WERI-Rb-1 (cell line): ENCODE data around the gene HDLBP.
A peak's percentile ranks its signal among the peaks of the same experiment; 100 is the strongest.

Experiments
- DNase-seq: peaks from one replicate; pipeline ENCODE4 v3.0.0-alpha.2; 2020
- H3K27ac ChIP-seq: fragments of 250-450 bp; sonication (Bioruptor Pico); 2 replicates; pipeline ENCODE4 v1.5.1; 2020; ENCODE audit warnings: mild to moderate bottlenecking, moderate library complexity
- H3K27me3 ChIP-seq: fragments of 250-450 bp; sonication (Bioruptor Pico); 2 replicates; pipeline ENCODE4 v1.5.1; 2021; ENCODE audit warnings: mild to moderate bottlenecking, low read depth, moderate library complexity; ENCODE audit not compliant: insufficient read depth, severe bottlenecking
- H3K36me3 ChIP-seq: fragments of 250-450 bp; sonication (Bioruptor Pico); 2 replicates; pipeline ENCODE4 v1.5.1; 2020; ENCODE audit warnings: mild to moderate bottlenecking, moderate library complexity
- H3K4me3 ChIP-seq: 2 replicates; pipeline ENCODE4 v1.5.1; 2011; ENCODE audit warnings: low read depth, mild to moderate bottlenecking, control low read depth, low read length
- H3K9me3 ChIP-seq: fragments of 250-450 bp; sonication (Bioruptor Pico); 2 replicates; pipeline ENCODE4 v1.5.1; 2021; ENCODE audit warnings: mild to moderate bottlenecking, moderate library complexity; ENCODE audit not compliant: severe bottlenecking
- CTCF ChIP-seq: IDR thresholded peaks from 2 replicates; pipeline ENCODE4 v1.5.1; 2011; ENCODE audit warnings: low read depth, mild to moderate bottlenecking, control low read depth, inconsistent platforms, low read length

Gene HDLBP

GRCh38 chr2:241315093-241315878 lies at the start of gene HDLBP:
Gene HDLBP, minus strand, starts transcription at chr2:241315672. Its CDS starts 48,803 bp downstream, at chr2:241266869.
- TF ChIP-seq CTCF: peak; percentile 53
- Histone ChIP-seq H3K27ac (peak within 1 kb of the TSS; percentile 100), H3K36me3 (peaks cover 31% of the 10 kb centered on the region), H3K4me3 (peak within 1 kb of the TSS; percentile 74), H3K27me3 (no peaks in the 10 kb centered on the region), H3K9me3 (no peaks in the 10 kb centered on the region)
- peak; percentile 100 for DNase-seq

GRCh38 chr2:241364781-241365180 lies 49.3 kb upstream of the HDLBP start:
- Histone ChIP-seq H3K9me3 (no peaks in the 10 kb centered on the region), H3K27me3 (no peaks in the 10 kb centered on the region), H3K27ac (no peak overlapping the region), H3K4me3 (no peak overlapping the region), H3K36me3 (no peaks in the 10 kb centered on the region; the same call in 1 of the 2 replicates)
- TF ChIP-seq CTCF: no peak
- DNase-seq: no peak

GRCh38 chr2:241363426-241363825 lies 48.0 kb upstream of the HDLBP start:
- no peak overlapping the region for H3K27ac ChIP-seq
- H3K9me3 ChIP-seq: no peaks in the 10 kb centered on the region
- TF ChIP-seq CTCF: no peak
- H3K4me3 ChIP-seq: no peak overlapping the region
- H3K36me3 ChIP-seq: no peaks in the 10 kb centered on the region; the same call in none of the 2 replicates
- DNase-seq: no peak
- no peaks in the 10 kb centered on the region for H3K27me3 ChIP-seq

- peaks cover 10% of the 10 kb centered on the region for H3K36me3 ChIP-seq
- no peaks in the 10 kb centered on the region for H3K27me3 ChIP-seq
- H3K27ac ChIP-seq: no peak overlapping the region
- H3K4me3 ChIP-seq: no peak overlapping the region
- no peak for DNase-seq
- no peaks in the 10 kb centered on the region for H3K9me3 ChIP-seq
- no peak for TF ChIP-seq CTCF
Observed at GRCh38 chr2:241359481-241360045, 44.1 kb upstream of the HDLBP start.

- no peak for DNase-seq
- H3K4me3 ChIP-seq: no peak overlapping the region
- TF ChIP-seq CTCF: no peak
Observed at GRCh38 chr2:241358470-241358869, 43.0 kb upstream of the HDLBP start.

GRCh38 chr2:241357531-241357930 lies 42.1 kb upstream of the HDLBP start:
- DNase-seq: no peak
- Histone ChIP-seq H3K9me3 (no peaks in the 10 kb centered on the region), H3K27me3 (no peaks in the 10 kb centered on the region), H3K36me3 (peaks cover 17% of the 10 kb centered on the region), H3K4me3 (peak overlapping the region; percentile 69; the same call in 1 of the 2 replicates), H3K27ac (no peak overlapping the region)
- no peak for TF ChIP-seq CTCF

More at GRCh38 chr2:241358470-241358869, 43.0 kb upstream of the HDLBP start:
- Histone ChIP-seq H3K9me3 (no peaks in the 10 kb centered on the region), H3K27ac (no peak overlapping the region), H3K36me3 (peaks cover 17% of the 10 kb centered on the region), H3K27me3 (no peaks in the 10 kb centered on the region)
